Fibroblast of skin of back (primary cell): ENCODE results near the gene TNFRSF21.

ENCODE experiments used
- DNase-seq: peaks from one replicate; pipeline ENCODE4 v3.0.0-alpha.2; 2013

Gene TNFRSF21

GRCh38 chr6:47319867-47320266 lies 10.2 kb upstream of the TNFRSF21 start:
- DNase-seq, result no peak

GRCh38 chr6:47319382-47319781 lies 9.7 kb upstream of the TNFRSF21 start:
- DNase-seq, result no peak

GRCh38 chr6:47318236-47318989 lies 8.7 kb upstream of the TNFRSF21 start:
- DNase-seq, result no peak

- DNase-seq, result peak; percentile 4
These were observed 5.5 kb upstream of the TNFRSF21 start for GRCh38 chr6:47315181-47315580.

GRCh38 chr6:47310131-47310480 lies 401 bp upstream of the TNFRSF21 start:
- no peak for DNase-seq

- DNase-seq, result peak; percentile 18
These were observed 984 bp downstream of the TNFRSF21 start for GRCh38 chr6:47308552-47309290.

- DNase-seq, result no peak
These were observed 1.5 kb downstream of the TNFRSF21 start for GRCh38 chr6:47308198-47308517.

- no peak for DNase-seq
These were observed 2.1 kb downstream of the TNFRSF21 start for GRCh38 chr6:47307362-47308197.

- peak; percentile 24 for DNase-seq
These were observed 2.8 kb downstream of the TNFRSF21 start for GRCh38 chr6:47306887-47307286.

GRCh38 chr6:47303861-47304260 lies 5.8 kb downstream of the TNFRSF21 start:
- DNase-seq, result no peak

GRCh38 chr6:47303342-47303741 lies 6.4 kb downstream of the TNFRSF21 start:
- no peak for DNase-seq

- DNase-seq, result no peak
These were observed 7.7 kb downstream of the TNFRSF21 start for GRCh38 chr6:47302043-47302442.

- DNase-seq, result no peak
These were observed 8.3 kb downstream of the TNFRSF21 start for GRCh38 chr6:47301441-47301840.

GRCh38 chr6:47300417-47300816 lies 9.3 kb downstream of the TNFRSF21 start:
- DNase-seq, result no peak

- no peak for DNase-seq
These were observed 9.7 kb downstream of the TNFRSF21 start for GRCh38 chr6:47299965-47300364.

- DNase-seq, result no peak
These were observed 11.2 kb downstream of the TNFRSF21 start for GRCh38 chr6:47298475-47298874.

GRCh38 chr6:47294990-47295389 lies 14.7 kb downstream of the TNFRSF21 start:
- no peak for DNase-seq

GRCh38 chr6:47292944-47293343 lies 16.8 kb downstream of the TNFRSF21 start:
- DNase-seq, result no peak

GRCh38 chr6:47292027-47292426 lies 17.7 kb downstream of the TNFRSF21 start:
- no peak for DNase-seq

GRCh38 chr6:47290124-47290834 lies 19.4 kb downstream of the TNFRSF21 start:
- DNase-seq, result no peak

GRCh38 chr6:47288267-47289090 lies 21.2 kb downstream of the TNFRSF21 start:
- no peak for DNase-seq

GRCh38 chr6:47286301-47286700 lies 23.4 kb downstream of the TNFRSF21 start:
- DNase-seq, result no peak
